Activated CD8-positive, alpha-beta memory T cell treated with anti-CD3 and anti-CD28 coated beads for 36 hours (primary cell): ENCODE measurements around the gene GLDN. TPM values are rescaled to one million over a fixed set of nuclear protein-coding genes. Genes with fewer than 3 reads are reported as not detected.

Experiments
- CTCF ChIA-PET: fragments of 350-600 bp; sonication (Branson Sonifier 250); formaldehyde crosslinking; loops from one replicate; lab custom pipeline; 2021; ENCODE audit warnings: antibody characterized with exemption; lab: Charles Lee
- POLR2A ChIA-PET: fragments of 350-600 bp; sonication (Branson Sonifier 250); formaldehyde crosslinking; loops from one replicate; lab custom pipeline; 2021; ENCODE audit warnings: antibody characterized with exemption; lab: Charles Lee
- total RNA-seq, 2 experiments: library from RNA; stranded (reverse); gene quantifications; one replicate each; pipeline ENCODE4 v1.2.3, GENCODE V29; 2021

GLDN gene
- total RNA-seq, 2 experiments from 2014 or later, result not detected

- ChIA-PET POLR2A (no interaction called here), CTCF (no interaction called here)
Measured at GRCh38 chr15:51320843-51321242, 20.6 kb upstream of the GLDN start.

- ChIA-PET CTCF (no interaction called here), POLR2A (no interaction called here)
Measured at GRCh38 chr15:51321316-51321715, 20.1 kb upstream of the GLDN start.

GRCh38 chr15:51322621-51323296 lies 18.7 kb upstream of the GLDN start:
- ChIA-PET POLR2A (interaction anchor here (0.7 kb wide), 1 partner anchor 112 kb away, joined by 3 read pairs; no protein-coding TSS in a partner anchor), CTCF (interaction anchor here (0.8 kb wide), 1 partner anchor 36 kb away, joined by 3 read pairs; no protein-coding TSS in a partner anchor)

- ChIA-PET CTCF (interaction anchor here (0.8 kb wide), 1 partner anchor 37 kb away, joined by 3 read pairs; no protein-coding TSS in a partner anchor), POLR2A (no interaction called here)
Measured at GRCh38 chr15:51323749-51324148, 17.7 kb upstream of the GLDN start.

GRCh38 chr15:51325167-51325566 lies 16.3 kb upstream of the GLDN start:
- POLR2A ChIA-PET, result no interaction called here

GRCh38 chr15:51327081-51327480 lies 14.4 kb upstream of the GLDN start:
- POLR2A ChIA-PET, result no interaction called here
- CTCF ChIA-PET, result no interaction called here

More at GRCh38 chr15:51325167-51325566, 16.3 kb upstream of the GLDN start:
- CTCF ChIA-PET, result no interaction called here

GRCh38 chr15:51328926-51329325 lies 12.5 kb upstream of the GLDN start:
- POLR2A ChIA-PET, result no interaction called here
- CTCF ChIA-PET, result no interaction called here

- ChIA-PET CTCF (no interaction called here), POLR2A (no interaction called here)
Measured at GRCh38 chr15:51331141-51331540, 10.3 kb upstream of the GLDN start.

GRCh38 chr15:51332206-51333147 lies 9.0 kb upstream of the GLDN start:
- POLR2A ChIA-PET, result no interaction called here
- CTCF ChIA-PET, result no interaction called here

GRCh38 chr15:51333571-51333970 lies 7.9 kb upstream of the GLDN start:
- CTCF ChIA-PET, result no interaction called here
- POLR2A ChIA-PET, result no interaction called here

GRCh38 chr15:51334011-51334451 lies 7.4 kb upstream of the GLDN start:
- CTCF ChIA-PET, result no interaction called here
- POLR2A ChIA-PET, result no interaction called here

GRCh38 chr15:51335087-51335486 lies 6.4 kb upstream of the GLDN start:
- ChIA-PET POLR2A (no interaction called here), CTCF (no interaction called here)

- ChIA-PET CTCF (no interaction called here), POLR2A (no interaction called here)
Measured at GRCh38 chr15:51335538-51336410, 5.7 kb upstream of the GLDN start.

- ChIA-PET CTCF (no interaction called here), POLR2A (no interaction called here)
Measured at GRCh38 chr15:51338496-51338895, 3.0 kb upstream of the GLDN start, which contains the start of gene CYP19A1. TSS of gene CYP19A1 (minus strand) at chr15:51338596. CDS start at chr15:51242912, 95,684 bp downstream.

- ChIA-PET CTCF (no interaction called here), POLR2A (no interaction called here)
Measured at GRCh38 chr15:51342227-51342999, 958 bp downstream of the GLDN start.

- POLR2A ChIA-PET, result no interaction called here
- CTCF ChIA-PET, result no interaction called here
Measured at GRCh38 chr15:51343466-51343865, 2.0 kb downstream of the GLDN start.

- POLR2A ChIA-PET, result no interaction called here
- CTCF ChIA-PET, result no interaction called here
Measured at GRCh38 chr15:51346136-51346535, 4.7 kb downstream of the GLDN start.

- POLR2A ChIA-PET, result no interaction called here
Measured at GRCh38 chr15:51348688-51349087, 7.2 kb downstream of the GLDN start.

More at GRCh38 chr15:51348688-51349087, 7.2 kb downstream of the GLDN start:
- CTCF ChIA-PET, result no interaction called here
